ENCODE results near the gene DUSP8.

DUSP8 gene

GRCh38 chr11:1519028-1520010 lies 52.8 kb downstream of the DUSP8 start:
- Histone ChIP-seq H3K79me2 (ENCODE audit: insufficient read depth, low read length) (no peaks in the 10 kb centered on the region), H3K9me3 (ENCODE audit: low read length) (no peaks in the 10 kb centered on the region), H3F3A (ENCODE audit: insufficient read depth, low read length) (peaks cover 5% of the 10 kb centered on the region; the same call in 1 of the 2 replicates), H3K27ac (ENCODE audit: low read depth, low read length, poor library complexity, severe bottlenecking) (no peak overlapping the region), H3K4me3 (ENCODE audit: low read depth, low read length, poor library complexity, severe bottlenecking) (no peak overlapping the region), H3K9ac (ENCODE audit: low read length) (no peak overlapping the region), H3K27me3 (ENCODE audit: insufficient read depth, low read length) (no peaks in the 10 kb centered on the region), H3K36me3 (ENCODE audit: insufficient read depth, low read length) (no peaks in the 10 kb centered on the region), H3K4me1 (ENCODE audit: insufficient read depth, low read length, severe bottlenecking) (peaks cover 65% of the 10 kb centered on the region), H4K20me1 (ENCODE audit: insufficient read depth, low read length) (no peaks in the 10 kb centered on the region), H3K4me2 (ENCODE audit: low read length) (no peak overlapping the region), H2AFZ (ENCODE audit: low read length) (no peak overlapping the region), H3K9me2 (ENCODE audit: low read depth, low read length) (no peaks in the 10 kb centered on the region)
- TF ChIP-seq EZH2 (IDR thresholded peaks at IDR 0.05; ENCODE audit: borderline replicate concordance, low read length) (no peak), CTCF (IDR thresholded peaks at IDR 0.05; ENCODE audit: low read length) (no peak)

- H3K9me2 ChIP-seq (ENCODE audit: low read depth, low read length) = no peaks in the 10 kb centered on the region
- H3K4me1 ChIP-seq (ENCODE audit: insufficient read depth, low read length, severe bottlenecking) = peaks cover 55% of the 10 kb centered on the region
- H3K9me3 ChIP-seq (ENCODE audit: low read length) = no peaks in the 10 kb centered on the region
- H2AFZ ChIP-seq (ENCODE audit: low read length) = no peak overlapping the region
- H3F3A ChIP-seq (ENCODE audit: insufficient read depth, low read length) = peaks cover 5% of the 10 kb centered on the region; the same call in 1 of the 2 replicates
- H3K9ac ChIP-seq (ENCODE audit: low read length) = no peak overlapping the region
- H3K27ac ChIP-seq (ENCODE audit: low read depth, low read length, poor library complexity, severe bottlenecking) = no peak overlapping the region
- no peak overlapping the region for H3K4me3 ChIP-seq (ENCODE audit: low read depth, low read length, poor library complexity, severe bottlenecking)
- no peaks in the 10 kb centered on the region for H3K79me2 ChIP-seq (ENCODE audit: insufficient read depth, low read length)
- TF ChIP-seq EZH2 (IDR thresholded peaks at IDR 0.05; ENCODE audit: borderline replicate concordance, low read length) = no peak
- no peak for TF ChIP-seq CTCF (IDR thresholded peaks at IDR 0.05; ENCODE audit: low read length)
- H3K27me3 ChIP-seq (ENCODE audit: insufficient read depth, low read length) = no peaks in the 10 kb centered on the region
- H3K4me2 ChIP-seq (ENCODE audit: low read length) = no peak overlapping the region
- no peaks in the 10 kb centered on the region for H3K36me3 ChIP-seq (ENCODE audit: insufficient read depth, low read length)
- no peaks in the 10 kb centered on the region for H4K20me1 ChIP-seq (ENCODE audit: insufficient read depth, low read length)
These were observed 53.8 kb downstream of the DUSP8 start for GRCh38 chr11:1518301-1518700.

- Histone ChIP-seq H2AFZ (ENCODE audit: low read length) (no peak overlapping the region), H3F3A (ENCODE audit: insufficient read depth, low read length) (peaks cover 7% of the 10 kb centered on the region), H3K9me3 (ENCODE audit: low read length) (no peaks in the 10 kb centered on the region), H4K20me1 (ENCODE audit: insufficient read depth, low read length) (no peaks in the 10 kb centered on the region), H3K4me2 (ENCODE audit: low read length) (no peak overlapping the region), H3K9me2 (ENCODE audit: low read depth, low read length) (no peaks in the 10 kb centered on the region), H3K27me3 (ENCODE audit: insufficient read depth, low read length) (no peaks in the 10 kb centered on the region), H3K4me3 (ENCODE audit: low read depth, low read length, poor library complexity, severe bottlenecking) (no peak overlapping the region), H3K9ac (ENCODE audit: low read length) (no peak overlapping the region), H3K79me2 (ENCODE audit: insufficient read depth, low read length) (no peaks in the 10 kb centered on the region), H3K27ac (ENCODE audit: low read depth, low read length, poor library complexity, severe bottlenecking) (no peak overlapping the region), H3K36me3 (ENCODE audit: insufficient read depth, low read length) (no peaks in the 10 kb centered on the region), H3K4me1 (ENCODE audit: insufficient read depth, low read length, severe bottlenecking) (peaks cover 46% of the 10 kb centered on the region)
- no peak for TF ChIP-seq CTCF (IDR thresholded peaks at IDR 0.05; ENCODE audit: low read length)
- no peak for TF ChIP-seq EZH2 (IDR thresholded peaks at IDR 0.05; ENCODE audit: borderline replicate concordance, low read length)
These were observed 54.7 kb downstream of the DUSP8 start for GRCh38 chr11:1517117-1518005.

Data from OCI-LY1 (cell line).